Urothelium cell line (cell line): ENCODE data around the gene DGKG.

Experiments
- DNase-seq: peaks from one replicate; pipeline ENCODE4 v3.0.0; 2011; ENCODE audit warnings: low spot score, mixed read lengths
- FAIRE-seq: peaks from 2 replicates; lab custom pipeline; 2011; peaks lifted over from hg19 to GRCh38; lab: Jason Lieb, UNC

DGKG gene

DNA sequence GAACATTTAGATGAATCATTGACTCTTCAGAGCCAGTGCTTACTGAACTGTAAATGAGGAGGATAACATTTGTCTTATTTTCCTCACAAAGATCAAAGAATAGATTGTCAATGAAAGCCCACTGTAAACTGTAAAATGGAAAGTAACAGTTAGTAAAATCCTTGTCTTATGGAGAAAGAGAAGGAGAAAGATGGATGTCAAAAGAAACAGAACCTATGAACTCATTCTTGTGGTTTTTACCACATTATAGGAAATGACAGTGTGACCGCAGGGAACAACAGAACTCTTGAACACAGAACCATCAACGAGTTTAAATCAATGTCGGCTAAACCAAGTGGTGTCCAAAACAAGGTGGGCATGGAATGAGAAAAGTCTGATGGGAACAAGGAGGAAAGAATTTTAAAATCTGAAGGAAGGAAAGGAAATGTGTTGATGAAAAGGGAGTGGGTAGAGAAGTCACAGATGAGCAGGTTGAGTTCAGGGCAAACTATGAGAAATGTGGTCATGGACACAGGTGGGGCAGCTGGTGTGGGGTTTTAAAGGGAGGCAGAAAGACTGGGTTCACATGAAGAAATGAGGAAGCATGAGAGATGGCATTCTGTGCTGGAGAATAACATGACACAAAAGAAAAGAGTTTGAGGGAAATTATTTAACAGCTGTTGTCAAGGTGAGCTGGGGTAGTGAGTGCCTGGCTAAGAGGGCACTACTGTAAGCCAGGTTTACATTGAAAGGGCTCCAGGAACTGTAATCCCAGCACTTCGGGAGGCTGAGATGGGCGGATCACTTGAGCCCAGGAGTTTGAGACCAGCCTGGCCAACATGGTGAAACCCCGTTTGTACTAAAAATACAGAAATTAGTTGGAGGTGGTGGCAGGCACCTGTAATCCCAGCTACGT is 210.7 kb downstream of the DGKG start:
- DNase-seq = no peak

DNA sequence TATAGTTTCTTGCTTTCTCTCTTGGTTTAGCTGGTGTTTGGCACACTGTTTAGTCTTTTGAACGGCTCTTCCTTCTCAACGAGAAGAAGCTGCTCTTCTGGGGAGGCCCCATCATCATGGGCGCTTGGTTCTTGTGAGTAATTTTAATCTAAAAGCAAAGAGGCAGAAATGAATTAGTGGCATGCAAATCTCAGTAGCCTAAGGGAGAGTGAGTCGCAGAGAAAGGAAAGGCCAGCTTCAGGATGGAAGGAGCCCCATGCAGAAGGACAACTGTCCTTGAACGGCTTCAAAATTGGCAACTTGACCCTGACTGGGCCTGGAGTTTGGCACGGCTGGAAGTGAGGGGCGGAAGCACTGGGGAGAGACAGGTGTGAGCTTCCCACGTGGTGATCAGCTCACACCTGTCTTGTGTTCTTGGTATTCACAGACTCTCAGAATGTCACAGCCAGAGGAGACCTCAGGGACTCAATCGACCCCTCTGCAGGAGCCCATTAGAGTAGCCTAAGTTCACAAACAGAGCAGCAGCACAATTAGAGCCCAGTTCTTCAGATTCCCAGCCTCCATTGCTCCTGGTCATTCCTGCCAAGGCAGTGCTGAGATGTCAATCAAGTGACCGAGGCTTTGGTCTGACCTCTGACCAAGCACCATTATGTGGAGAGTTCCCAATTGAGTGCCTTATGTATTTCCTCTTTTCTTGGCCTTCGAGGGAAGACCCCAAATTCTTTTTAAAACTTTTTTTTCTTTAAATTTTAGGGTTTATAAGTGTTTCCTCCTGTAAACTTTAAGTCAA is 211.8 kb downstream of the DGKG start:
- FAIRE-seq (no peak), DNase-seq (no peak)

More for the DNA sequence above, 210.7 kb downstream of the DGKG start:
- FAIRE-seq = no peak

DNA sequence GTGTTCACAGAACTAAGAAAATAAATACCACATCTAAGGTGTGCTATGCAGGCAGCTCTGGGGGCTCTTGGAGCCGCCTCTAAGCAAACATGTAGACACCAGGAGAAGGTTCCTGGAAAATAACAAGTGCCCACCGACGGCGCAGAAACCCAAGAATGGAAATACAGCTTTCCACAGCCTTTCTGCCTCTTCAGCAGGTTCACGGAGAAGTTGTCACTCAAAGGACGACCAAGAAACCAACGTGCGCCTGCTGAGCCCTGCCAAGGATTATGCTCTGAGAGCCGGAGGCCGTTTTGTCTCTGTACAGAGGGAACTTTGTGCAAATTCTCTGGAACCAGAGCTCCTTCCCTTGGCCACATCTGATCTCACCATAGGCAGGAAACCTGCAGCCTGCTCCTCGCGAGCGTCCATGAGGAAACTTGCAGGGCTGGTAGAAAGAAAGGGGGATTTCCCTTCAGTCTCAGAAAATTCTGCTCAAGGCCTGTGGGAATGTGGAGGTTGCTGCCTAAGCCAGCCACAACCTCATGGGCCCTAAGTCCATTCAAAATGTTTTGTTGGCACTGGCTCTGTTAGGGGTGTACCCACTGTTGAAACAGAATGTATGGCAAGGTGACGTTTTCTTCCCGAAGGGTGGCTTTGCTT is 212.6 kb downstream of the DGKG start:
- FAIRE-seq (no peak), DNase-seq (no peak)

DNA sequence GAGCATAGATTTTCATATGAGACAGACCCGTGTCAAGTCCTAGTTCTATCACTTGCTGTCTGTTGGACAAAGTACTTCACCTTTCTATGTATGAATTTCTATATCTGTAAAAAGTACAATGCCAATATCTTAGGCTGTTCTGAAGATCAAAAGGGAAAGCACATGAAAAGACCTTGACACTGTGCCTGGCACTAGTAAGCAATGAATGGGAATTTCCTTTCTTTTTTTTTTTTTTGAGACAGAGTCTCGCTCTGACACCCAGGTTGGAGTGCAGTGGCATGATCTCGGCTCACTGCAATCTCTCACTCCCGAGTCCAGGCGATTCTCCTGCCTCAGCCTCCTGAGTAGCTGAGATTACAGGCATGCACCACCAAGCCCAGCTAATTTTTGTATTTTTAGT is 217.8 kb downstream of the DGKG start:
- DNase-seq = no peak
- FAIRE-seq = no peak

DNA sequence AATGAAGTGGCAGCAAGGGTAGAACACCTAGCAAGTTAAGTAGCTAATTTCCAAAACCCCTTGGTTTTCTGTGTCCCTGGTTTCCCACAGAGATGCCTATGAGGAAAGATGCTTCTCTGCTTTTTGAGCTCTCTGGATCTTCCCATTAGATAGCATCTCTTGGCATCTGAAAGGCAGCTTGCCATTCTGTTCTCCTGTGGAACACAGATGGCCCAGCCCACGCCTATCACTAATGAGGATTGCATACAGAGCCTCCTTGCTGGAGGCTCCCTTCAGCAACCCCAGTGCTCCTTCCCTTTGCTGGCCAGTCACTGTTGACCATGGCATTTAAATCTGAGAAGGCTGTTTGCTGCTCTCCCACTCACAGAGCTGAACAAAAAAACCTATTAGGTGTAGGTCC is 218.8 kb downstream of the DGKG start:
- DNase-seq (no peak), FAIRE-seq (no peak)

DNA sequence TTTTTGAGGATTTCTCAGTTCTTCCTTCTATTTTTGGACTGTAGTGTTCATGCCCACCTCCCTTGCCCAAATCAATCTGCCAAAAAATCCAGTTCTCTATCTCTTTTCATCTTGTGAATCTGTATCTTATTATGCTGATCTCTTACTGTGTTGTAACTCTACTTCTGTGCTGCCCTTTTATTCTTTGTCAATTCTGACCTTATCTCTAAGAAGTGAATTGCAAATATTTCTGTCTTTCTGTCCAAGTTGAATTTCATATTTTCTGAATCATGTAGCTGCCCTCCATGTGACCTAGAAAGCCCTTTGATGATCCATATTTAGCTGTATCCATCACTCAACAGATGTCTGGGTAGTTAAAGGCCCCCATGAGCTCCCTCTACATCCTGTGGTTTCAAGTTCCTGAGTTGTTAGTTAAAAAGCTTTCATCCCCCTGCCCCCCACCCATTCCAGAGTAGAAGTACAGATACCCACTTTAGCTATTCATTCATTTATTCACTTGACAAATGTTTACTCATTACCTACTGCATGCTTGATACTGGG is 219.6 kb downstream of the DGKG start:
- DNase-seq = no peak
- FAIRE-seq = no peak

DNA sequence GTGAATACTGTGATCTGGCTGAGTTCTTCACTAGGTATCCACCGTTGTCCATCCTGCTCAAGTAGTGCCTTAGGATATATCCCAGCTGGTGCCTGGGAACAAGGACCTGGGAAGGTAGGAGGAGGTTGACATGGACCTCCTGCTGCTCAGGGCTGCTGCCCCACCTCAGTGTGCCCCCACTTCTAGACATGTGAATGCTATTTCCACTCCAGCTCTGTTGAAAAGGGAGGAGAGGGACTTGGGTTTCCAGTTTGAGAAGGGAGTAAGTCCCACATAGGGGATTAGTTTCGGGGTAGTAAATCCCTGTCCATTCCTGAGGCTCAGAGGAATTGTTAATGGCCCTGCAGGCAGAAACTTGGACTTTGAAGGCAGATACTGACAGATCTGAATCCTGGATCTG is 220.2 kb downstream of the DGKG start:
- FAIRE-seq = no peak

DNA sequence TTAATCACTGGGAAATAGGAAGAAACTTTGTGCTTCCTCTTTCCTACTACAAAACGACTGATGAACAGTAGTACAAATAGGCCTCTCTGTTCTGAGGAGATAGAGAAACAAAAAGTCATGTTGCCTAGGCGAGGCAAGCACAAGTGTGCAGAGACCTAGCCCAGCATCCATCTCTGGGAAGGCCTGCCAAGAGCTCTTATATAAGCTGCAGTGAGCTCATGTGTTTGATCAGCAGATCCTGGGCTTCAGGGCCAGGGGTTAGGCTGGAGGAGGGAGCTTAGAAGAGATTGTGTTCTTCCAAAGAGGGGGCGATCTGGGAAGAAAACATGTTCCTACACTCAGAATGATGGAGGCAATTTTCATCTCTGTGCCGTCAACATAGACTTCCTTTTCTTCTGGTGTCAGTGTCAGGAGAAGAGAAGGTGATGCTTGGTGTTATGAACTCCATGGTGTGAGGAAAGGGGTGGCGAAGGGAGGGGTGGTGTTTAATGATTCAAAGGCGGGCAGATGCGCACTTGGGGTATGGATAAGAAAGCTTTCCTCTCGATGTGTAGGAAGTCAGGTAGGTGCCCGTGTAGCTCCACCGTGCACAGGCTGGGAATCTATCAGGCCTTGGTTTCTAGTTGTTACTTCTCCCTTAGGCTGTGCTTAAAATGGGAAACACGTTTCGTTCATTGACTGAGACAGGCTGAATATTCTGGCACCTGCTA is 223.6 kb downstream of the DGKG start:
- FAIRE-seq (no peak), DNase-seq (no peak)

More for the DNA sequence above, 220.2 kb downstream of the DGKG start:
- DNase-seq = no peak

DNA sequence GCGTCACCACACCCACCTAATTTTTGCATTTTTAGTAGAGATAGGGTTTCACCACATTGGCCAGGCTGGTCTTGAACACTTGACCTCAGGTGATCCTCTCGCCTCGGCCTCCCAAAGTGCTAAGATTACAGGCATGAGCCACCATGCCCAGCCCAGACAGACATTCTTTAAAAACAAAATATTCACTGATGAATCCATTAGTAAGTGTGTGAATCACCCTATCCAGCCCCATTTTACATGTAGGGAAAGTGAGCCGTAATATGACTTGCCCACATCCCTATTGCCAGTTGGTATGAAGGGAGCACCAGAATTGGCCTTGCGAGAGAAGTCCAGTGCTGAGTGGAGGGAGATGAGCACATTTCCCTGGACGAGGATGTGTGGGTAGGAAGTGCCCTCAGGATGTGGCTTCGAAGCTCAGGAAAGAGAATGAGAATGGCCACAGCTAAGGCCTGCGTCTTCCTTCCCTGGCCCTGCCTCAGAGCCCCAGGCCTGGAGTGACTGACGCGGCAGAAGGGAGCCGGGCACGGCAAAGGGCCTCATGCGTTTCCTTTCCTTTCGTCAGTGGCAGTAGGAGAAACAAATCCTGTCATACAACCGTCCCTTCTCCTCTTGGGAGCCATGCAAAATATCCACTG is 224.9 kb downstream of the DGKG start:
- FAIRE-seq = no peak
- no peak for DNase-seq

DNA sequence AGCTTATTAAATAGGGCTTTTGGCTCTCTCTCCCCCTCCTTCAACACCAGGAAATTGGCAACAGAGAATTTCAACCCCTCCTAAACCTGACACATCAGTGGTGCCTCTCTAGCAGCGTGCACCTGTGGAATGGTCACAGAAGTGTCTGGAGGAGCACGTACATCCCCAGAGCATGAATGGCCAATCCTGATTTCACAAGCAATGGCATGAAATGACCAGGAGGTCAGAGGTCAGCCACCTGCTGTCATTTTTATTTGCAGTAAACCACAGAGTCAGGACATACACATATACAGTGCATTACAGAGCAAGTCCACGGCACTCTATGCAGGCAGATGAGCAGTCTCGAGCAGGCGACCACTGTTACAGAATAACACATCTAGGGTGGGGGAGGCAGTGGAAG is 228.1 kb downstream of the DGKG start:
- no peak for DNase-seq
- peak; percentile 17 for FAIRE-seq

DNA sequence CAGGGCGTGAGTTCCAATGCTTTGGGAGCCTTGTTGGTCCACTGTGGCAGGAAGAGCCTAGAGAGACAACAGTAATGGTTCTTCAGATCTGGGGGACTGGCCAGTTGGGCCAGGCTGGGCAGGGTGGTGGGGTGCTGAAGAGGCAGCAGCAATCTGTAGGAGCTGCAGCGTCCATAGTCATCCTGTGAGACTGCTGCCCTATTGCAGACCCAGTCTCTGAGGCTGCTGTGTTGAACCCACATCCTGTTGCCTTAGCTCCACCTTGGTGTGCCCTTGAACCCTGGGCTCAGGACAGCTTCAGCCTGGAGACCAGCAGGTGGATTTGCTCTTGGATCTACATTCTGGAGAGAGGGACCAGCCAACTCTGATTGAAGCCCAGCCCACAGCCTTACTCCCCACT is 229.5 kb downstream of the DGKG start:
- no peak for FAIRE-seq
- no peak for DNase-seq

DNA sequence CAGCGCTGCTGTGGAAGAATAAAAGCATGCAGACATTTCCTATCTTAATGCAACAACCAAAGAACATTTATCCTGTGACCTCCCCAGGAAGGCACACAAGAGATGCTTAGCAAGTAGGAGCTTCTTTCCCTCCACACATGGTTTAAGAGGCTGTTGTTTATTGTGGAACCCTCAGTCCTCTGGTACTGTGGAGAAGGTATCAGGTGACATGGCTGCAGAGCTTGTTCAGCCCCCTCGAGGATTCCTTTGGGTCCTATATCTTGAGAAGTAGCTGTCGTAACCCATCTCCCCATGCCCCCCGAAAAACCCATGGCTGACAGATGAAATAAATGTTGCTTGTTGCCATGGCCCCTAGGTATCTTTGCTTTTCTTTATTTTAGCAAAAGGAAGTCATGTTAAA is 232.8 kb downstream of the DGKG start:
- FAIRE-seq = no peak
- no peak for DNase-seq

DNA sequence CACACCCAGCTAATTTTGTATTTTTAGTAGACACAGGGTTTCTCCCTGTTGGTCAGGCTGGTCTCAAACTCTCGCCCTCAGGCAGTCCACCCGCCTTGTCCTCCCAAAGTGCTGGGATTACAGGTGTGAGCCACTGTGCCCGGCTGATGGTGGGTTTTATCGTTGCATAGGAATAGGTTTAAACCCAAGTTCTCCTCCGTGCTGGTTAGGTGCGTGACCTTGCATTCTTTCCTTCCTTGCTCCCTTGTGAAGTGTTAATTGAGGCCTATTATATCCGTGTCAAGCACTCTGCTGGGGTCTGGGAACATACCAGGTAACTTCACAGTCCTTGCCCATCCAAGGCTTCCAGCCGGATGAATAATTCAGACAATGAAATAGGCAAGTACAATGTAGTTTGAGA is 233.9 kb downstream of the DGKG start:
- FAIRE-seq (no peak), DNase-seq (no peak)

DNA sequence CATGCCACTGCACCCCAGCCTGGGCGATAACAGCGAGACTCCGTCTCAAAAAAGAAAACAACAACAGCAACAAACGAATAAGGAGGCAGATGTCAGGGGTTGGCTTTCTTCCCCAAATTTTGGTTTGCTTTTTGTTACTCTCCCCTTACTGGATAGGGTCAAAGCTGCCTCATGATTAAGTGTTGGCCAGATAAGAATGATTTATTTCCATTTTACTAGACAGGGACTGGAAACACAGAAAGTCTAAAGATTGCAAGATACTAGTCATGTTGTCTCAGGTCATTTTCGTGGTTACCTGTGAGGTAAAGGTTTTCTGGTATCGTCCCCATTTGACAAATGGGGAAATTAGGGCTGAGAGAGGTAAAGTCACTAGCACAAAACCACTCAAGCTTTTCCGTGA is 234.6 kb downstream of the DGKG start:
- no peak for DNase-seq
- no peak for FAIRE-seq

DNA sequence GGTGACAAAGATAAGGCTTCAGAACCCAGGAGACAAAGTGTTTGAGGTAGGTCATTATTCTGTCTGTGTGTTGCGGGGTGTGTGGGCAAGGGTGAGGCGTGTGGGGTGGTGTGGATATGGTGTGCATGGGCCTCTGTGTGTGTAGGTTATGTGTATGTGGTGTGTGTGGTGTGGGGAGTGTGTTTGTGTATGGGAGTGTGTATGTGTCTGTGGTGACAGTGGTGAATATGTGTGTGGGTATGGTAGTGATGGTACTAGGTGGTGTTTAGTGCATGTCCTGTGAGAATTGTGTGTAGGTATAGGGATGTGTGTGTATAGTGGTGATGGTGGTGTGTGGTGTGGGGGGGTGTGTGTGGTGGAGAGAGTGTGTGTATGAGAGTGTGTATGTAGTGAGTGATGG is 236.9 kb downstream of the DGKG start:
- FAIRE-seq = no peak
- DNase-seq = no peak

DNA sequence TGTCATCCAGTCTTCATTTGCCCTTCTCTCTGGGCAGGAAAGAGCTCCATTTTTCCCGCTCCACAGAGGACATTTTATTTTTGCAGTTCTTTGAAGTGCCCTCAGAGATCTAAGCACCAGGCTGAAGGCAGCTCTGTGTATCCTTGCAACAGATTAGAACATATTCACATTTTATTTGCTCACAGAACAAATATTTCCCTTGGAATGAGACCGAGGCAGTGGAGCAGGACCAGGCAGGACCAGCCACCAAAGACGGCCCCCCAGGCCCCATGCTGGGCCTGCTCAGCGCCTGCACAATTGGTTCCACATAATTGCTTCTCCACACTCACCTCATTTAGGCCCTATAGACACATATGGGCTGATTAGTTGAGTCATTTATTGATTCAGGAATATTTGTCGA is 237.4 kb downstream of the DGKG start:
- FAIRE-seq = no peak

DNA sequence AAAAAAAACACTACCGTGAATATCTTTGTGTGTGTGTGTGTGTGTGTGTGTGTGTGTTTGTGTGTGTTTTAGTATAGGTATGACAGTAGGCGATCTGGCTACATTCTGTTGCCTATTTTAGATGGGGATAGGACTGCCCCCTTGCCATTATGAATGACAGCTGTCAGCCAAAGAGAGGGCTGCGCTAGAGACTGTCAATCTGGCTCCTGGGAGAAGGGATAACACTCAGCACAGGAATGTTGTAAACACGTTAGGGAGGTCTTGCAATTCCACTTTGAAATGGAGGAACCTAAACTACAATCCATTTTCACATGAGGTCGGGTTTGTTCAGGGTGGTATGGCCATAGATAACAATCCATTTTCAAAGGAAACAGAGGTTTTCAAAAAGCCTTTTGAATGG is 239.0 kb downstream of the DGKG start:
- FAIRE-seq (no peak), DNase-seq (no peak)

More for the DNA sequence above, 237.4 kb downstream of the DGKG start:
- no peak for DNase-seq

DNA sequence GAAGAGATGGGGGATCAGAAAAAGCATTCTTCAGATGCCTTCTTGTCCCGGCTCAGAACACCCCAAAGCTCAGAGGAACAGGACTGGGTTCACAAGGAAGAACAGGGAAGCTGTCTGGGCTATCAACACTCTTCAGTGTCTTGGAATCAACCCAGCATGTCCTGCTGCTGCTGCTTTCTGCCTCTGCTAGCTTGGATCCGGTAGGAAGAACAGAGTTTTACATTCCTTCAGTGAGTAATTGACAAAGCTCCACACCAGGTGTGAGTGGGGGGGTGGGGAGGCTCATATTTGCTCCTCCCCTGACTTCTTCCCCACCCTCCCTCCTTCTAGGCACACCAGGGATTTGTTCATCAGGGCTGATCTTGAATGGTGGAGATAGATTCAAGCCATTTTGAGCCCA is 240.1 kb downstream of the DGKG start:
- FAIRE-seq (no peak), DNase-seq (peak; percentile 35)

DNA sequence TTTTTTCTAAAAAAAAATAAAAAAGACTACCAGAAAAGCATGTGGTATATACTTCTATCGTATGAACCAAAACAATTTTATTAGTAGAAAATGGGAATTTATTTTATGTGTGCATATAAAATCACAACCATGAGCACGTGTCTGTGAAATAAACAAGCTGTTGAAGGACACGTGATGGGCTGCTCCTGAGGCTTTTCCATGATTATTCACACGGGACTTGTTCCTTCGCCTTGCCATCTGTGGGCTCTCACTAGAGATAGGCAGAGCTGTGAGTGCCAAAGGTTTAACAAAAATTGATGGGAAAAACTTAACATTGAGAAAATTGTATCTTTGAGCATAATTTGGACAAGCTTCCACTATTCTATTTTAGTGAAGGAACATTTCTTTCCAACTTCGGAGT is 240.8 kb downstream of the DGKG start:
- DNase-seq = no peak
- no peak for FAIRE-seq

DNA sequence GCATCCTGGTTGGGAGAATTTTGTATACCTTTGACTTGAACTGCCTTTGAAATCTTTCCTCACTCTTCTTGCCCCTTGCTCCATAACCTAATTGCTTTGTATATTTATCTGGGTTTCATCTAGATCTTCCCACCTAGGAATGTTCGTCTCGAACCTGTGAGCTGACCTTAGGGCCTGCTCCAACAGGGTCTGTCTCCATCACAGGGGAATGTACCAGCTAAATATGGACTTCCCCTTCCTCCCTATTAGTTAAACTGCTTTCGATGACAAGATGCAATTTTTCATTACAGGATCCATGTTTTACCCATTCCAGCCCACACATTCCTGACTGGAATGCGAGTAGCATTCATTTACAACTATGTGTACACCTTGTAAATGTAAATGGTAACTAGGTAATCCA is 242.5 kb downstream of the DGKG start:
- FAIRE-seq = no peak
- DNase-seq = no peak
